SH-SY5Y (cell line): ENCODE measurements around the gene TRAF3.

ENCODE experiments used
- GATA2 ChIP-seq: IDR thresholded peaks from 2 replicates; pipeline ENCODE4 v1.6.1; 2011; ENCODE audit warnings: mild to moderate bottlenecking, low read depth, low read length
- GATA3 ChIP-seq: IDR thresholded peaks from 2 replicates; pipeline ENCODE4 v1.6.1; 2011; ENCODE audit warnings: low read depth, mild to moderate bottlenecking, low read length, moderate library complexity

DNA sequence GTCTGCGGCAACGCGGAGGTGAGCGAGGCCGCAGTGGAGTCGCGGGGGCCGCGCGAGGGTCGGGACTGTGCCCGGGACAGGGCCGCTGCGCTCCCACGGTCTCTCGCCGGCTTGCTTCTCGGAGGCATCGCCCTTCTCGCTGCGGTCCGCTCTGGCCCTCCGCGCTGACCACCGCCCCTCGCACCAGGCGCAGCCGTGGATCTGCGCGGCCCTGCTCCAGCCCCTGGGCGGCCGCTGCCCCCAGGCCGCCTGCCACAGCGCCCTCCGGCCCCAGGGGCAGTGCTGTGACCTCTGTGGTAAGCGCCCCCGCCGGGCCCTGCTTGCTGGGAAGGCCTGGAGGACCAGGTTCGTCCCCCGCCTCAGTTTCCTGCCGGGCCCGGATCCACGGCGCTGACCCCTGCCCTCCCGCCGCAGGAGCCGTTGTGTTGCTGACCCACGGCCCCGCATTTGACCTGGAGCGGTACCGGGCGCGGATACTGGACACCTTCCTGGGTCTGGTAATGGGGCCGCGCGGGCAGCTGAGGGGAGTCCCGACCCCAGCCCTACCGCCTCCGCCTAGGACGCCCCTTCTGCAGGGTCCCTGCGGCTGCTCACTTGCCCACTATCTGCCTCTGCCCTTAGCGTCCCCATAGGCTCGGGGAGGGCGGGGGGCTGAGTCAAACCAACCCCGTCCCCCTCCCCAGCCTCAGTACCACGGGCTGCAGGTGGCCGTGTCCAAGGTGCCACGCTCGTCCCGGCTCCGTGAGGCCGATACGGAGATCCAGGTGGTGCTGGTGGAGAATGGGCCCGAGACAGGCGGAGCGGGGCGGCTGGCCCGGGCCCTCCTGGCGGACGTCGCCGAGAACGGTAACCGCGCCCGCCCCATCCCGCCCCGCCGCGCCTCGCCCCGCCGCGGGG is 152.2 kb downstream of the TRAF3 start:
- TF ChIP-seq GATA2: no peak
- no peak for TF ChIP-seq GATA3
